Pancreas (tissue), 10 donors: ENCODE measurements around the gene PNMA8C. TPM values are rescaled to one million over a fixed set of nuclear protein-coding genes. Genes with fewer than 3 reads are reported as not detected.
"Not testable (repeated sequence)": the region's sequence is repeated elsewhere in the genome, so short reads cannot be mapped to it uniquely, and the experiment has no call there.

Experiments used
- ATAC-seq, 4 donors: fragments of 200-7000 bp; cut with Tn5 transposase; one replicate each; pipeline versions ENCODE4 v1.8.0 to v1.9.1; 2020; ENCODE audit warnings: mild to moderate bottlenecking in 4 of 4, moderate library complexity in 4 of 4
- DNase-seq, 6 donors: peaks; one replicate each; pipeline ENCODE4 v3.0.0-alpha.2; 2020
- FAIRE-seq: peaks from 2 replicates; lab custom pipeline; 2012; peaks lifted over from hg19 to GRCh38; lab: Jason Lieb, UNC
- H3K27ac ChIP-seq, 4 donors: fragments of 200-600 bp; sonication (generic); 1 replicate in 3 of 4; 2 replicates in 1 of 4; pipeline versions ENCODE4 v1.5.0 to v1.8.0; 2020
- H3K27me3 ChIP-seq, 4 donors: fragments of 200-600 bp; one replicate each; pipeline ENCODE4 v1.8.0; 2021
- H3K36me3 ChIP-seq, 3 donors: fragments of 200-600 bp; sonication (generic) in 1 of 3; one replicate each; pipeline versions ENCODE4 v1.5.0 to v1.8.0; 2020 to 2021
- H3K4me1 ChIP-seq, 3 donors: fragments of 200-600 bp; one replicate each; pipeline ENCODE4 v1.8.0; 2021
- H3K4me3 ChIP-seq, 4 donors: fragments of 200-600 bp; sonication (generic) in 2 of 4; one replicate each; pipeline versions ENCODE4 v1.5.0 to v1.8.0; 2020 to 2021
- H3K9me3 ChIP-seq, 4 donors: fragments of 200-600 bp; one replicate each; pipeline ENCODE4 v1.8.0; 2021
- CTCF ChIP-seq, 4 donors: fragments of 200-600 bp; sonication (generic) in 3 of 4; IDR thresholded peaks; one replicate each; pipeline versions ENCODE4 v1.5.0 to v1.8.0; 2021; ENCODE audit warnings: antibody characterized with exemption in 4 of 4
- WGBS, 2 donors: extraction: QIAGEN DNeasy Blood & Tissue Kit; methylation state at CpG; one replicate each; pipeline ENCODE4 v1.1.7; 2013; 5-methylcytosine and 5-hydroxymethylcytosine counted together
- intact Hi-C, 3 donors: fragments of 100-400 bp; cut with DNase I; formaldehyde crosslinking; loops; one replicate each; pipeline versions ENCODE4 v1.11.1 to v1.14.2; 2022
- polyA plus RNA-seq, 2 donors: library from polyadenylated mRNA; stranded (reverse); fragments of 200-250 nt; gene quantifications; one replicate each; pipeline ENCODE4 v1.2.3, GENCODE V29; 2013
- total RNA-seq, 6 donors: library from RNA; stranded (reverse); fragmentation: NEBNext Ultra II Directional in 4 of 6; extraction: Animal tissue kit (Norgen Biotek cat#: 25700) in 4 of 6; gene quantifications; one replicate each; pipeline versions ENCODE4 v1.2.1 to v1.2.4, GENCODE V29; 2021 to 2023
- donor health status: healthy with polysubstance abuse.
- donor health status: DM: no; HTN: no; CAD: no; lungs with moderate emphysema.
- donor health status: DM: no; HTN: no; CAD: no.
- donor health status: control.
- donor health status: control.
- donor health status: Bipolar disorder and iron deficiency.
- donor health status: DM: yes; HTN: yes; CAD: no.
- donor health status: DM: no; HTN: no; CAD: no.
- donor health status: DM: no; HTN: no; CAD: no.
- donor health status: DM: yes; HTN: yes; CAD: no.

PNMA8C gene
- total and polyA plus RNA-seq, 8 donors = 0.08 to 0.61 (median 0.14) TPM; not detected in 2

GRCh38 chr19:46381346-46381745 lies 47.4 kb downstream of the PNMA8C start:
- WGBS, 2 donors = 95 to 98% methylated on average over 2 of the region's 2 CpGs
- no peaks in the 10 kb centered on the region for H3K9me3 ChIP-seq
- DNase-seq = no peak
- intact Hi-C loops = no loop called here
- H3K27me3 ChIP-seq = no peaks in the 10 kb centered on the region
- peaks cover 0 to 39% (median 11%) of the 10 kb centered on the region in 3 donors for H3K36me3 ChIP-seq
- H3K4me1 ChIP-seq = peaks cover 0 to 11% (median 8%) of the 10 kb centered on the region in 3 donors
- ATAC-seq = no peak
- no peak for TF ChIP-seq CTCF (IDR thresholded peaks at IDR 0.05)
- FAIRE-seq = no peak
- H3K27ac ChIP-seq = no peak overlapping the region
- H3K4me3 ChIP-seq = no peak overlapping the region

GRCh38 chr19:46380690-46381089 lies 48.0 kb downstream of the PNMA8C start:
- Histone ChIP-seq H3K9me3 (no peaks in the 10 kb centered on the region), H3K27ac (no peak overlapping the region), H3K4me1 (peaks cover 0 to 11% (median 8%) of the 10 kb centered on the region in 3 donors), H3K27me3 (no peaks in the 10 kb centered on the region), H3K36me3 (peaks cover 0 to 39% (median 16%) of the 10 kb centered on the region in 3 donors), H3K4me3 (no peak overlapping the region)
- WGBS, 2 donors = 88 to 97% methylated on average over 2 of the region's 2 CpGs
- FAIRE-seq (no peak), DNase-seq (no peak), ATAC-seq (no peak)
- TF ChIP-seq CTCF (IDR thresholded peaks at IDR 0.05) = no peak
- intact Hi-C loops = no loop called here

GRCh38 chr19:46378268-46378667 lies 50.5 kb downstream of the PNMA8C start:
- no peak for DNase-seq

GRCh38 chr19:46376241-46377153 lies 52.2 kb downstream of the PNMA8C start:
- no peak overlapping the region for H3K4me3 ChIP-seq
- intact Hi-C loops = no loop called here
- H3K36me3 ChIP-seq = peaks cover 0 to 11% (median 10%) of the 10 kb centered on the region in 3 donors
- ATAC-seq = no peak
- DNase-seq = peak in 1 of 6 donors; percentile 52
- TF ChIP-seq CTCF (IDR thresholded peaks at IDR 0.05) = no peak
- 92 to 93% methylated on average over 20 of the region's 20 CpGs for WGBS, 2 donors
- H3K27ac ChIP-seq = no peak overlapping the region
- H3K9me3 ChIP-seq = no peaks in the 10 kb centered on the region
- FAIRE-seq = no peak
- H3K4me1 ChIP-seq = peaks cover 14 to 32% (median 23%) of the 10 kb centered on the region in 3 donors
- no peaks in the 10 kb centered on the region for H3K27me3 ChIP-seq

More at GRCh38 chr19:46378268-46378667, 50.5 kb downstream of the PNMA8C start:
- WGBS, 2 donors = 17 to 31% methylated on average over 2 of the region's 2 CpGs
- H3K27me3 ChIP-seq = no peaks in the 10 kb centered on the region
- TF ChIP-seq CTCF (IDR thresholded peaks at IDR 0.05) = no peak
- ATAC-seq = peak in 2 of 4 donors; percentile 9 to 24
- peak; percentile 69 for FAIRE-seq
- peaks cover 0 to 25% (median 11%) of the 10 kb centered on the region in 3 donors for H3K36me3 ChIP-seq
- H3K4me3 ChIP-seq = no peak overlapping the region
- peaks cover 10 to 21% (median 12%) of the 10 kb centered on the region in 3 donors for H3K4me1 ChIP-seq
- H3K9me3 ChIP-seq = no peaks in the 10 kb centered on the region
- intact Hi-C loops = no loop called here
- peak overlapping the region in 1 of 4 donors; percentile 18 for H3K27ac ChIP-seq

GRCh38 chr19:46375476-46376067 lies 53.2 kb downstream of the PNMA8C start:
- peaks cover 0 to 11% (median 10%) of the 10 kb centered on the region in 3 donors for H3K36me3 ChIP-seq
- H3K27ac ChIP-seq, H3K4me3 ChIP-seq, intact Hi-C loops, ATAC-seq, H3K9me3 ChIP-seq, FAIRE-seq, H3K27me3 ChIP-seq: not testable (repeated sequence)
- peaks cover 14 to 32% (median 23%) of the 10 kb centered on the region in 3 donors for H3K4me1 ChIP-seq
- DNase-seq = peak in 1 of 6 donors; percentile 46
- WGBS, 2 donors = 95 to 96% methylated on average over 22 of the region's 22 CpGs
